Muscle layer of colon (tissue), 2 donors: ENCODE data around the gene AKAP13.
"Not testable (repeated sequence)": the region's sequence is repeated elsewhere in the genome, so short reads cannot be mapped to it uniquely, and the experiment has no call there.

ENCODE experiments used
- H3K27ac ChIP-seq: one replicate; pipeline ENCODE4 v1.7.0; 2013; ENCODE audit warnings: low read depth, mild to moderate bottlenecking, low read length, moderate library complexity
- H3K27me3 ChIP-seq, 2 donors: one replicate each; pipeline ENCODE4 v1.7.0; 2013; ENCODE audit warnings: low read length in 2 of 2, mild to moderate bottlenecking in 2 of 2; ENCODE audit not compliant: insufficient read depth in 2 of 2, control insufficient read depth in 1 of 2
- H3K36me3 ChIP-seq: one replicate; pipeline ENCODE4 v1.7.0; 2013; ENCODE audit warnings: mild to moderate bottlenecking, low read length; ENCODE audit not compliant: insufficient read depth
- H3K4me1 ChIP-seq: one replicate; pipeline ENCODE4 v1.7.0; 2013; ENCODE audit warnings: mild to moderate bottlenecking, low read length; ENCODE audit not compliant: insufficient read depth
- H3K4me3 ChIP-seq, 2 donors: one replicate each; pipeline ENCODE4 v1.7.0; 2013; ENCODE audit warnings: low read length in 2 of 2, low read depth in 1 of 2, mild to moderate bottlenecking in 1 of 2, moderate library complexity in 1 of 2
- H3K9ac ChIP-seq: one replicate; pipeline ENCODE4 v1.7.0; 2013; ENCODE audit warnings: low read length
- H3K9me3 ChIP-seq: one replicate; pipeline ENCODE4 v1.7.0; 2013; ENCODE audit warnings: mild to moderate bottlenecking, low read length
- donor health status: abdominal sarcoma.
- donor health status: Adenocarcinoma of cecum.

The AKAP13 gene

DNA sequence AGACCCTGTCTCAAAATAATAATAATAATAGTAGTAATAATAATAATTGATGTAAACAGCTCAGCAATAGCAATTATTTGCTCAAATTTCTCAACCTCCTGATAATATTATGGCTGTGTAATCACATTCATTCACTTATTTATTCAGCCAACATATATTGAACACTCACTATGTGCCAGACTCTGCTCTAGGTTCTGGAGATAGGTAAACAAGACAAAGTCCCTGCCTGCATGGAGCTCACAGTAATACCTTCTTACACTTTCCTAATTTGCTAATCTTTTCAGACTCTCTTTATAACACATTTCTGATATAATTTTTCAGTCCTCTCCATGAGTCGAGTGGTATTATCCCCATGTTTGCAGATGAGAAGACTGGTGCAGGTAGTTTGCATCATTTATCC lies 276.7 kb downstream of the AKAP13 start:
- Histone ChIP-seq H3K36me3 (peaks cover 33% of the 10 kb centered on the region), H3K4me1 (peaks cover 7% of the 10 kb centered on the region)

DNA sequence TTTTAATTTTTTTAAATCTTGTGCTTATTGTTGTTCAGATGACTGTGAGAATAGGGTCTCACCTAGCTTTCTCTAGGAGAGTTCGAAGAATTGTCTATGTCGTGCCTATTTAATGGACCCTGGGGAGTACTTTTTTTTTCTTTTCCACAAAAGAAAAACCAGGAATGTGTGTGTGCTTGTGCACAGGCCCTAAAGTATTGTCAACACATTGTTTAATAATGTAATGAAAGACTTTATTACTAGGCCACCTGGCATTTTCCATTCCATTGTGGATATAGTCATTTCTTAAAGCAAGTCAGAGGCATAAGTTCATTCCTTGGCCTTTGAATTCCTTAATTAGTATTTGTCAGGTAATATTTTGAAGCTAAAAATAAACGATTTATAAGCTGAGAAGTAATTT lies 278.4 kb downstream of the AKAP13 start:
- H3K27ac ChIP-seq = no peak overlapping the region
- H3K9me3 ChIP-seq = no peaks in the 10 kb centered on the region
- H3K4me3 ChIP-seq = no peak overlapping the region
- H3K27me3 ChIP-seq = no peaks in the 10 kb centered on the region
- peaks cover 36% of the 10 kb centered on the region for H3K36me3 ChIP-seq
- no peak overlapping the region for H3K9ac ChIP-seq
- H3K4me1 ChIP-seq = no peaks in the 10 kb centered on the region

More for the DNA sequence above, 276.7 kb downstream of the AKAP13 start:
- Histone ChIP-seq H3K27ac (no peak overlapping the region), H3K9me3 (no peaks in the 10 kb centered on the region), H3K27me3 (no peaks in the 10 kb centered on the region), H3K4me3 (no peak overlapping the region), H3K9ac (no peak overlapping the region)

GRCh38 chr15:85661859-85662258 lies 281.5 kb downstream of the AKAP13 start:
- H3K27me3 ChIP-seq = no peaks in the 10 kb centered on the region
- peaks cover 4% of the 10 kb centered on the region for H3K4me1 ChIP-seq
- H3K9me3 ChIP-seq = no peaks in the 10 kb centered on the region
- no peak overlapping the region for H3K4me3 ChIP-seq
- H3K9ac ChIP-seq = no peak overlapping the region
- peaks cover 36% of the 10 kb centered on the region for H3K36me3 ChIP-seq
- no peak overlapping the region for H3K27ac ChIP-seq

GRCh38 chr15:85665677-85666076 lies 285.3 kb downstream of the AKAP13 start:
- H3K27me3 ChIP-seq, H3K27ac ChIP-seq, H3K9me3 ChIP-seq, H3K4me3 ChIP-seq, H3K9ac ChIP-seq: not testable (repeated sequence)
- peaks cover 26% of the 10 kb centered on the region for H3K36me3 ChIP-seq
- H3K4me1 ChIP-seq = peaks cover 20% of the 10 kb centered on the region

- Histone ChIP-seq H3K27me3 (no peaks in the 10 kb centered on the region), H3K36me3 (peaks cover 39% of the 10 kb centered on the region), H3K9ac (peak overlapping the region; percentile 5), H3K9me3 (no peaks in the 10 kb centered on the region), H3K27ac (peak overlapping the region; percentile 65), H3K4me3 (no peak overlapping the region), H3K4me1 (peaks cover 34% of the 10 kb centered on the region)
Measured at GRCh38 chr15:85667491-85668424, 287.4 kb downstream of the AKAP13 start.

- no peaks in the 10 kb centered on the region for H3K27me3 ChIP-seq
- no peak overlapping the region for H3K9ac ChIP-seq
- no peaks in the 10 kb centered on the region for H3K9me3 ChIP-seq
- H3K4me3 ChIP-seq = no peak overlapping the region
- H3K4me1 ChIP-seq = peaks cover 36% of the 10 kb centered on the region
- peaks cover 26% of the 10 kb centered on the region for H3K36me3 ChIP-seq
- H3K27ac ChIP-seq = no peak overlapping the region
Measured at GRCh38 chr15:85671156-85671555, 290.8 kb downstream of the AKAP13 start.

DNA sequence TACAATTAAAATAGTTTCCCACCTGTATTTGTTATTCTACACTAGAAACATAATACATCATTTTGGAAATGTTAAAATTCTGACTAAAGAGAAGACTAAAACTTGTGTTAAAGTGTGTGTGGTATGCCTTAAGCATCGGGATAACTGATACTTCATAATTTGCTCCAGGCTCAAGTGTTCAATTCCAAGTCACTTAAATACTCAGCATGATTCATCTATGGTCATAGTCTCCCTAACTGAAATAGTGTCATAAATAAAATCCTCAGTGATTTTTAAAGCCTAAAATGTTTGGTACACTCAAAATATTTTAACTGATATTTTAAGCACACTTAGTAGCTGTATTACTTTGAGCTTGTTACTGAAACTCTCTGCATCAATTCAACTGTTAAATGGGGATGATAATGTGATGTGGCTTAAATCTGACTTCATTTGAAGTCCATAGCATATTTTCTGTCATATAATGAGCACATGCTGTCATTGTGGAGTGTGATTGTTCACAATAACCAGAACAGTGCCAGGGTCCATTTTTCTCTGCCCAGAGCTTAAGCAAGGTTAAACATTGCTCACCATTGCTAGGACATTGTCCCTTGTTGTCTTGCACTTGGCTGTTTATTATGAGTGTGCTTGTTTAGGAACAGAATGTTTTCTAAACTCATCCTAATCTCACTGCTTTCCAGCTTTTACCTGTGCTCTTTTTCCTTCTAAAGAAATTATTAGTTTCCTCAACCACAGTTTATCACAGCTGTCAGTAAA lies 292.1 kb downstream of the AKAP13 start:
- Histone ChIP-seq H3K27ac (no peak overlapping the region), H3K4me1 (peaks cover 26% of the 10 kb centered on the region), H3K9ac (no peak overlapping the region), H3K27me3 (no peaks in the 10 kb centered on the region), H3K9me3 (no peaks in the 10 kb centered on the region), H3K36me3 (peaks cover 34% of the 10 kb centered on the region), H3K4me3 (no peak overlapping the region)

- Histone ChIP-seq H3K9ac (no peak overlapping the region), H3K27ac (no peak overlapping the region), H3K4me3 (no peak overlapping the region), H3K36me3 (peaks cover 34% of the 10 kb centered on the region), H3K27me3 (no peaks in the 10 kb centered on the region), H3K9me3 (no peaks in the 10 kb centered on the region), H3K4me1 (peaks cover 17% of the 10 kb centered on the region)
Measured at GRCh38 chr15:85673326-85673725, 292.9 kb downstream of the AKAP13 start.

GRCh38 chr15:85676342-85677098 lies 296.1 kb downstream of the AKAP13 start:
- Histone ChIP-seq H3K9ac (no peak overlapping the region), H3K36me3 (peaks cover 17% of the 10 kb centered on the region), H3K4me1 (peaks cover 15% of the 10 kb centered on the region), H3K27me3 (no peaks in the 10 kb centered on the region), H3K27ac (no peak overlapping the region), H3K9me3 (no peaks in the 10 kb centered on the region), H3K4me3 (no peak overlapping the region)

DNA sequence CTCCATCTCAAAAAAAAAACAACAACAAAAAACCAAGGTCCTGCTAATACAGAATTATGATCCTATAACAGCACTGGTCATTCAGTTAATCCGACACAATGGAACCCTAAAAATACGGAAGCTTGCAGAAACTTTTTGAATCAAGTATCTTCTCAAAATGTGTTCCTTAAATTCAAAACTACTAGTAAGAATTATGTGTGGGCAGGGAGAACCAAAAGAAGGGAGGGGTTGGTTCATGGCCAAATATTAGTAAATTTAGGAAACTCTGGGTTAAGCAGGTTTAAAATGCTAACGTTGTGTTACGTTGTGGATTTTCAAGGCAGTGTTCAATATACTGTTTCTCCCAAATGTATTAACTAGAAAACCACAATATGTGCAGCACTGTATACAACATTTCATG lies 298.8 kb downstream of the AKAP13 start:
- Histone ChIP-seq H3K9ac (no peak overlapping the region), H3K9me3 (no peaks in the 10 kb centered on the region), H3K4me3 (no peak overlapping the region), H3K36me3 (peaks cover 22% of the 10 kb centered on the region), H3K27me3 (no peaks in the 10 kb centered on the region), H3K4me1 (no peaks in the 10 kb centered on the region), H3K27ac (no peak overlapping the region)

DNA sequence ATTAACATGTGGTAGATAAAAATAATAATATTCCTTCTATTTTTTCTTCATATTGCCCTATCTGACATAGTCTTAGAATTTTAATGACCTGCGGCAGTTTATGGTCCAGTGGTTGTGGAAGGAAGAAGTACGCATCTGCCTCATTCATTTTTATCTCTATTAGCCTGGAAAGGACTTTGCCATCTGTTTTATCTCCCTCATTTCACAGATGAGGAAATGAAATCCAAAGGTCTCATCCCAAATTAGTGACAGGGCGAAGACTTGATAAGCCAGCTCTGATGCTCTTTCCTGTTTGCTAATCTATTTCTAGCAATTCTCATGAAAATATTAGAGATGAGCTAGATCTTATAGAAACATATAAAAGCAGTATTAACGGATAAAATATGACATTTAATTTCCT lies 301.0 kb downstream of the AKAP13 start:
- no peaks in the 10 kb centered on the region for H3K9me3 ChIP-seq
- no peaks in the 10 kb centered on the region for H3K4me1 ChIP-seq
- H3K27ac ChIP-seq = no peak overlapping the region
- H3K36me3 ChIP-seq = peaks cover 42% of the 10 kb centered on the region
- no peaks in the 10 kb centered on the region for H3K27me3 ChIP-seq
- H3K4me3 ChIP-seq = no peak overlapping the region
- H3K9ac ChIP-seq = no peak overlapping the region
